ENCODE data around the gene PLK5. TPM values are rescaled to one million over a fixed set of nuclear protein-coding genes. Genes with fewer than 3 reads are reported as not detected.
A peak's percentile ranks its signal among the peaks of the same experiment; 100 is the strongest.
"Not testable (repeated sequence)": the region's sequence is repeated elsewhere in the genome, so short reads cannot be mapped to it uniquely, and the experiment has no call there.

The PLK5 gene
- total RNA-seq, 2 donors from 2014 or later = not detected

DNA sequence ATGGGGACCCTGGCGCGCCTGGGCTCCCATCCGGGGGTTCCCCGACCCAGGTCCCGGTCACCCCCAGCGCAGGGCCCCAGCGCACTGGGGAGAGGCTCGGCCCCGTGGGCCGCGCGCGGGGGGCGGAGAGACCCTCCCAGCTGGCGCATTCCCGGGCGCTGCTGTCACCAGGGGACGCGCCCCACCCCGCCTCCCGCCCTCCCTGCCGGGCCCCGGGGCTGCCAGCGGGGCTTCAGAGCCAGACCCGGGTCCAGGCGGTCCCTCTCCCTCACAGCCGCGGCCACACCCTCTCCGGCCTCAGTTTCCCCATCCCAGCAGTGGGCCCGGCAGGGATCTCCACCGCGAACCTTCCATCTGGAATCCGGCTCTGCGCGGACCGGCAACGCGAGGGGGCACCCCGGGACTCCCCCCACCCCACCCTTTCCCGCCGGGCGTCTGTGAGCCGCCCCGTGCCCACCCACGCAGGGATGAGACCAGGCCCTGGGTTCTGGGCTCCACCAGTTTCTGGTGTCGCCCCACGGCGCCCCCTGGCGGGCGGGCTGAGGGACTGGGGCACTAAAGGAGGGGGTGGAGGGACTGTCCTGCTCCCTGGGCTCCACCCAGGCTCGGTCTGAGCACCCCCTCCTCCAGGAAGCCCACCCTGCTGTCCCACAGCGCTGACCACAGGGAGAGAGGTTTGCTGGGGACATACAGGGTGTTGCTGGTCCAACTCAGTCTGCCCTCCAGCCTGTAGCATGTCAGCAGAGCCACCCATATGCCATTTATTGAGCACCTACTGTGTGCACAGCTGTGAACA, 10.2 kb upstream of the PLK5 start:
- TF ChIP-seq, protein P1, sequence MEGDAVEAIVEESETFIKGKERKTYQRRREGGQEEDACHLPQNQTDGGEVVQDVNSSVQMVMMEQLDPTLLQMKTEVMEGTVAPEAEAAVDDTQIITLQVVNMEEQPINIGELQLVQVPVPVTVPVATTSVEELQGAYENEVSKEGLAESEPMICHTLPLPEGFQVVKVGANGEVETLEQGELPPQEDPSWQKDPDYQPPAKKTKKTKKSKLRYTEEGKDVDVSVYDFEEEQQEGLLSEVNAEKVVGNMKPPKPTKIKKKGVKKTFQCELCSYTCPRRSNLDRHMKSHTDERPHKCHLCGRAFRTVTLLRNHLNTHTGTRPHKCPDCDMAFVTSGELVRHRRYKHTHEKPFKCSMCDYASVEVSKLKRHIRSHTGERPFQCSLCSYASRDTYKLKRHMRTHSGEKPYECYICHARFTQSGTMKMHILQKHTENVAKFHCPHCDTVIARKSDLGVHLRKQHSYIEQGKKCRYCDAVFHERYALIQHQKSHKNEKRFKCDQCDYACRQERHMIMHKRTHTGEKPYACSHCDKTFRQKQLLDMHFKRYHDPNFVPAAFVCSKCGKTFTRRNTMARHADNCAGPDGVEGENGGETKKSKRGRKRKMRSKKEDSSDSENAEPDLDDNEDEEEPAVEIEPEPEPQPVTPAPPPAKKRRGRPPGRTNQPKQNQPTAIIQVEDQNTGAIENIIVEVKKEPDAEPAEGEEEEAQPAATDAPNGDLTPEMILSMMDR (IDR thresholded peaks at IDR 0.05) = peak; percentile 66
- intact Hi-C loops (cut with DNase I) = loop anchor here (10.0 kb wide), 1 partner anchor 229 kb away; the partner anchor contains the start of gene EFNA2
- no peaks in the 10 kb centered on the region for H3K36me3 ChIP-seq
- H3K27ac ChIP-seq = no peak overlapping the region
- peak overlapping the region; percentile 59 for H3K4me3 ChIP-seq
- peaks cover 4% of the 10 kb centered on the region for H3K27me3 ChIP-seq
- peak overlapping the region in 1 of 2 donors; percentile 84 for H3K9ac ChIP-seq (ENCODE audit: low read depth in 2 of 2, low read length in 2 of 2)
- no peaks in the 10 kb centered on the region for H3K4me1 ChIP-seq
- peak; percentile 63 for DNase-seq
- H3K9me3 ChIP-seq = no peaks in the 10 kb centered on the region

- Histone ChIP-seq H3K4me3 (no peak overlapping the region), H3K27me3 (peaks cover 4% of the 10 kb centered on the region), H3K9me3 (no peaks in the 10 kb centered on the region), H3K4me1 (no peaks in the 10 kb centered on the region), H3K9ac (ENCODE audit: low read depth in 2 of 2, low read length in 2 of 2) (no peak overlapping the region), H3K36me3 (no peaks in the 10 kb centered on the region), H3K27ac (no peak overlapping the region)
- intact Hi-C loops (cut with DNase I) = loop anchor here (10.0 kb wide), 1 partner anchor 229 kb away; the partner anchor contains the start of gene EFNA2
- TF ChIP-seq, protein P1 (IDR thresholded peaks at IDR 0.05) = no peak
- no peak for DNase-seq
These were observed 9.6 kb upstream of the PLK5 start for GRCh38 chr19:1514295-1514661.

DNA sequence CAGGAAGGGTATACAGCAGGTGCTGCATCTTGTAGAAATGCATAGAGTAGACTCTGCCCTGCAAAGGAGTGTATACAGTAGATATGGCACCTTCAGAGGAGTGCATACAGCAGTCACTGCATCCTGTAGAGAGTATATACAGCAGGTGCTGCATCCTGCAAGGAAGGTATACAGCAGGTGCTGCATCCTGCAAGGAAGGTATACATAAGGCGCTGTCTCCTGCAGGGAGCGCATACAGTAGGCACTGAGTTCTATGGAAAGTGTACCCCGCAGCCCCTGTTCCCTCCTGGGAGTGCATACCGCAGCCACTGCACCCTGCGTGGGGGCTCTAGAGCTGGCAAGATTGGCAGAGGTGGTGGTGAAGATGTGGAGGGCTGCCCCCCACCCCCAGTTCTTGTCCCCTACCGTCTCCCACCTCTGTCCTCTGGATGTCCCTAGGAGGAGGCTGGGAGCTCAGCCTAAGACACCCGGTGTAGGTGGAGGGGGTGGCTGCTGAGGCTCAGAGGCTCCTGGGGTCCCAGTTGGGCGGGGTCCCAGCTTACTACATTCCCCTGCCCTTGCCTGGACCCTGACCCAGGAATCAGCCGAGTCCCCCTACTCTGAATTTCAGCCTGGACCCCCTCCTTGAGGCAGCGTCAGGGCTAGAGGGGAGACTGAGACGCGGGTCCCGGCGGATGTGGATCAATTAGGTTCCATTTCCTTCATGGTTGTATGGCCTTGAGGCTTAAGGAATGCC, 8.7 kb upstream of the PLK5 start:
- H3K36me3 ChIP-seq = no peaks in the 10 kb centered on the region
- intact Hi-C loops (cut with DNase I) = loop anchor here (10.0 kb wide), 1 partner anchor 230 kb away; the partner anchor contains the start of gene EFNA2
- no peak overlapping the region for H3K9ac ChIP-seq (ENCODE audit: low read depth in 2 of 2, low read length in 2 of 2)
- H3K27me3 ChIP-seq = peaks cover 4% of the 10 kb centered on the region
- H3K27ac ChIP-seq = no peak overlapping the region
- no peak for DNase-seq
- TF ChIP-seq, protein P1 (IDR thresholded peaks at IDR 0.05) = no peak
- H3K9me3 ChIP-seq = no peaks in the 10 kb centered on the region
- H3K4me1 ChIP-seq = no peaks in the 10 kb centered on the region
- no peak overlapping the region for H3K4me3 ChIP-seq

DNA sequence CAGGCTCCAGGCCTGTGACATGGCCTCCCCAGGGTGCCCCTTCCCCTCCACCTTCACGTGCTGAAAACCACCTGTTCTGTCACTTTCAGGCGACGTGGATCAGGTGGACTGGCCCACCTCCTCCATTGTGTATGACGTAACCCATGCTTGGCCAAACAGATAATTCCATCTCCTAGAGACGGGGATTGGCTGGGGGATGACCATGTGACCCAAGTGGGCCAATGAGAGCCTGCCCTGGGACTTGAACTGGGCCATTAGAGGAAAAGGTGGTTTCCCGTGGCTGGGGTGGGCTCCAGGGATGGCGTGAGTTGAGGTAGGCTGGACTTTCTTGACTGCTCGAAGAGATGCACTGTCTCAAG, 7.5 kb upstream of the PLK5 start:
- intact Hi-C loops (cut with DNase I) = loop anchor here (10.0 kb wide), 1 partner anchor 232 kb away; the partner anchor contains the start of gene EFNA2
- peaks cover 4% of the 10 kb centered on the region for H3K27me3 ChIP-seq

GRCh38 chr19:1518471-1518870, 5.4 kb upstream of the PLK5 start:
- H3K4me1 ChIP-seq = no peaks in the 10 kb centered on the region
- H3K9ac ChIP-seq (ENCODE audit: low read depth in 2 of 2, low read length in 2 of 2) = no peak overlapping the region
- H3K27ac ChIP-seq = no peak overlapping the region
- H3K9me3 ChIP-seq = no peaks in the 10 kb centered on the region
- DNase-seq = no peak
- H3K4me3 ChIP-seq = no peak overlapping the region
- no peaks in the 10 kb centered on the region for H3K36me3 ChIP-seq
- intact Hi-C loops (cut with DNase I) = loop anchor here (10.0 kb wide), 1 partner anchor 234 kb away; the partner anchor contains the start of gene EFNA2
- TF ChIP-seq, protein P1 (IDR thresholded peaks at IDR 0.05) = no peak
- peaks cover 11% of the 10 kb centered on the region for H3K27me3 ChIP-seq

More for the DNA sequence above, 7.5 kb upstream of the PLK5 start:
- Histone ChIP-seq H3K9me3 (no peaks in the 10 kb centered on the region), H3K36me3 (no peaks in the 10 kb centered on the region), H3K27ac (no peak overlapping the region), H3K4me3 (no peak overlapping the region), H3K4me1 (no peaks in the 10 kb centered on the region), H3K9ac (ENCODE audit: low read depth in 2 of 2, low read length in 2 of 2) (no peak overlapping the region)
- no peak for DNase-seq
- TF ChIP-seq, protein P1 (IDR thresholded peaks at IDR 0.05) = no peak

DNA sequence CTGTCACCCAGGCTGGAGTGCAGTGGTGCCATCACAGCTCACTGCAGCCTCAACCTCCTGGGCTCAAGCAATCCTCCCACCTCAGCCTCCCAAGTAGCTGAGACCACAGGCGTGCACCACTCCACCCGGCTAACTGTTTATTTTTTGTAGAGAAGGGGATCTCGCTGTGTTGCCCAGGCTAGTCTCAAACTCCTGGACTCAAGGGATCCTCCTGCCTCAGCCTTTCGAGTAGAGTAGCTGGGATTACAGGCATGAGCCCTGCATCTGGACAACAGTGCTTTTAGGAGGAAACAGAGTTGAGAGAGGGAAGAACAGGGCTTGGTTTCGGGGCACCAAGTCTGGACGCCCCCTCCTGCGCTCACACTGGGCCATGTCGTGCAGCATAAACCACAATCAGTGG, 4.1 kb upstream of the PLK5 start:
- intact Hi-C loops (cut with DNase I) = loop anchor here (10.0 kb wide), 1 partner anchor 235 kb away; the partner anchor contains the start of gene EFNA2
- H3K9me3 ChIP-seq; H3K4me3 ChIP-seq; H3K9ac ChIP-seq (ENCODE audit: low read depth in 2 of 2, low read length in 2 of 2); H3K4me1 ChIP-seq; H3K36me3 ChIP-seq; DNase-seq; H3K27ac ChIP-seq: not testable (repeated sequence)
- peaks cover 23% of the 10 kb centered on the region for H3K27me3 ChIP-seq
